Activated CD4-positive, alpha-beta T cell treated with anti-CD3 and anti-CD28 coated beads, Interleukin-2, amount 50 U/mL, for 4 hours (primary cell): ENCODE data around the gene PGM2.

Experiments used
- DNase-seq, 2 experiments: peaks; one replicate each; pipeline ENCODE4 v3.0.0-alpha.2; 2020

PGM2 gene

DNA sequence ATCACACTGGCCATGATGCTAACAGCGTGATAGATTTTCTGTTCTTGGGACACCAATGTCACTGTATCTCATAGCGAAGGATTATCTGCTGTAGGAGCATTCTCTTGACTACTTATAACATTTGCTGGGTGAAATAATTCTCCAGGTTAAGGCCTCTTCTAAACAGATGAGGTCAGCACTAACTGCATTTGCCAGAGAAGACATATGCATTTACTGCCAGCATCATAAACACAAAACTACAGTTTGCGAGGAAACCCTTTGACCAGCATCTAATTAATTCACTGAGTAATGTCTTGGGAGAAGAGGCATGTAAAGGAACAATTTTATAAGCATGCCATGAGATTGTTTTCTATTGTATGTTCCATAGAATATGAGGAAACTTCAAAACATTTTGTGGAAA, 78.3 kb downstream of the PGM2 start:
- no peak for DNase-seq

GRCh38 chr4:37905533-37906169, 79.2 kb downstream of the PGM2 start:
- no peak for DNase-seq

- no peak for DNase-seq
These were observed 82.2 kb downstream of the PGM2 start for GRCh38 chr4:37908488-37909331.

DNA sequence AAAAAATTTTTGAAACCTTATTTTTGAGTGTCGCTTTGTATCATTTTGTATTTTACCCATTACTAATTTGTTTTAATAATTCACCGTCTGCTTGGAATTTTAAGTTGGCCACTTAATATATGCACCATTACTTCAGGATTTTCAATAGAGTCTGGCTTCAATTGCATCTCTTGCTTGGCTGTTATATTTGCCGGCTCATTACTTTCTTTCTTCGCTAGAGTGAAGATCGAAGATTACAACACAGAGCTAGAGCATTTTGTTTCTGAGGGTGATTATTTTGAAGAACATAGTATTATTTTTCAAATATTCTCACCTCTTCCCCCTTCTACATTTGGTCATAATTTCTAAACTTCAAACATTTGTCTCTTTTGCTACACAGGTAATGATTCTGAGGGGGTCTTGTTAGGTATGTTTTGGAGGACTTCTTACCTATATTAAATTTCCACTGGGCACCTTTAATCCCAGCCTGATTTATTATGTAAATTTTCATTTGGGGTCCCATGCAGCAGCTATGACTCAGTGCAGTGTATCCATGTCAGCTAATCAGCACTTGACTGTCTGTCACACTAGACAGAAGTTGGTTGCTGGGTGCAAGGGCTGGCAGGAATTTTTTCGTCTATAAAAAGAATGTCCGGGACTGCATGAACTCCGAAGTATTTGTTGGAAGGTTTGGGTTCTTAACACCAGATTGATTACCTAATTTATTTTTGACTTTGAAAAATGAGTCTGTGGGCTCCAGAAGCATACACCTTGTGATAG, 83.0 kb downstream of the PGM2 start:
- DNase-seq = no peak

DNA sequence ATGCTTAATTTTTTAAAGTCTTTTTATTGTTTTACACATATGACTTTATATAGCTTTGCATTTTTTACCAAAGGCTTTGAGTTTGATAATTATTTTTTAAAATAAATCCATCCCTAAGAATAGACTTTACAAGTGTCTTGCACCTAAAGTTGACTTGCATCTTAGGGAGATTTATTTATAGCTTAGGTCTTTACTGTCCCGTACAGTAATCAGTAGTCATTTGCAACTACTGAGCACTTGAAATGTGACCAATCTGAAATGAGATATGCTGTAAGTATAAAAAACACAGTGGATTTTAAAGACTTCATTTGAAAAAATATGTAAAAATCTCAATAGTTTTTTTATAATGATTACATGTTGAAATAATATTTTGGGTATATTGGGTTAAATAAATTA, 83.6 kb downstream of the PGM2 start:
- no peak for DNase-seq
